HEK293T (cell line): Measurements from ENCODE around the gene PRKCA.

Experiments used
- CTCF ChIA-PET: fragments of 350-600 bp; formaldehyde crosslinking; extraction: SDS; loops from one replicate; lab custom pipeline; 2021; ENCODE audit warnings: antibody characterized with exemption, inconsistent platforms; lab: Yijun Ruan, JAX
- POLR2A ChIA-PET: fragments of 350-600 bp; formaldehyde crosslinking; extraction: SDS; loops from one replicate; lab custom pipeline; 2020; ENCODE audit warnings: antibody characterized with exemption, inconsistent platforms; lab: Yijun Ruan, JAX
- DNase-seq: peaks from one replicate; pipeline ENCODE4 v3.0.0; 2012; ENCODE audit warnings: mixed read lengths; ENCODE audit errors: extremely low spot score
- ARNT ChIP-seq: fragments of 450-650 bp; IDR thresholded peaks from 2 replicates; pipeline ENCODE4 v1.6.1; 2017; ENCODE audit warnings: mild to moderate bottlenecking
- BHLHE40 ChIP-seq: fragments of 450-650 bp; IDR thresholded peaks from 2 replicates; pipeline ENCODE4 v1.6.1; 2016; ENCODE audit warnings: mild to moderate bottlenecking, moderate library complexity, borderline replicate concordance
- CTBP1 ChIP-seq: fragments of 450-650 bp; IDR thresholded peaks from 2 replicates; pipeline ENCODE4 v1.6.1; 2016; ENCODE audit warnings: borderline replicate concordance
- ELF4 ChIP-seq: fragments of 450-650 bp; IDR thresholded peaks from 2 replicates; pipeline ENCODE4 v1.6.1; 2017; ENCODE audit warnings: antibody characterized with exemption
- FOXA1 ChIP-seq: fragments of 450-650 bp; IDR thresholded peaks from 2 replicates; pipeline ENCODE4 v1.6.1; 2016; ENCODE audit warnings: mild to moderate bottlenecking
- FOXK2 ChIP-seq: fragments of 450-650 bp; IDR thresholded peaks from 2 replicates; pipeline ENCODE4 v1.6.1; 2016; ENCODE audit warnings: mild to moderate bottlenecking
- FOXM1 ChIP-seq: fragments of 450-650 bp; IDR thresholded peaks from 2 replicates; pipeline ENCODE4 v1.6.1; 2017; ENCODE audit warnings: mild to moderate bottlenecking, borderline replicate concordance
- HDGF ChIP-seq: fragments of 450-650 bp; IDR thresholded peaks from 2 replicates; pipeline ENCODE4 v1.6.1; 2017; ENCODE audit warnings: antibody characterized with exemption, borderline replicate concordance
- L3MBTL2 ChIP-seq: fragments of 450-650 bp; conservative IDR thresholded peaks from 2 replicates; pipeline ENCODE4 v1.6.1; 2016; ENCODE audit warnings: mild to moderate bottlenecking
- LEF1 ChIP-seq: fragments of 450-650 bp; IDR thresholded peaks from 2 replicates; pipeline ENCODE4 v1.6.1; 2017; ENCODE audit warnings: mild to moderate bottlenecking, borderline replicate concordance
- NFRKB ChIP-seq: fragments of 450-650 bp; IDR thresholded peaks from 2 replicates; pipeline ENCODE4 v1.6.1; 2016; ENCODE audit warnings: mild to moderate bottlenecking, moderate library complexity
- SP1 ChIP-seq: fragments of 450-650 bp; IDR thresholded peaks from 2 replicates; pipeline ENCODE4 v1.6.1; 2017
- SUZ12 ChIP-seq: fragments of 450-650 bp; IDR thresholded peaks from 2 replicates; pipeline ENCODE4 v1.6.1; 2016; ENCODE audit warnings: mild to moderate bottlenecking
- TARDBP ChIP-seq: fragments of 450-650 bp; IDR thresholded peaks from 2 replicates; pipeline ENCODE4 v1.6.1; 2016
- ZNF384 ChIP-seq: fragments of 450-650 bp; IDR thresholded peaks from 2 replicates; pipeline ENCODE4 v1.6.1; 2016
- TF ChIP-seq, protein P1 (sequence below): fragments of 450-650 bp; IDR thresholded peaks from 2 replicates; pipeline ENCODE4 v1.6.1; 2016

Gene PRKCA

DNA sequence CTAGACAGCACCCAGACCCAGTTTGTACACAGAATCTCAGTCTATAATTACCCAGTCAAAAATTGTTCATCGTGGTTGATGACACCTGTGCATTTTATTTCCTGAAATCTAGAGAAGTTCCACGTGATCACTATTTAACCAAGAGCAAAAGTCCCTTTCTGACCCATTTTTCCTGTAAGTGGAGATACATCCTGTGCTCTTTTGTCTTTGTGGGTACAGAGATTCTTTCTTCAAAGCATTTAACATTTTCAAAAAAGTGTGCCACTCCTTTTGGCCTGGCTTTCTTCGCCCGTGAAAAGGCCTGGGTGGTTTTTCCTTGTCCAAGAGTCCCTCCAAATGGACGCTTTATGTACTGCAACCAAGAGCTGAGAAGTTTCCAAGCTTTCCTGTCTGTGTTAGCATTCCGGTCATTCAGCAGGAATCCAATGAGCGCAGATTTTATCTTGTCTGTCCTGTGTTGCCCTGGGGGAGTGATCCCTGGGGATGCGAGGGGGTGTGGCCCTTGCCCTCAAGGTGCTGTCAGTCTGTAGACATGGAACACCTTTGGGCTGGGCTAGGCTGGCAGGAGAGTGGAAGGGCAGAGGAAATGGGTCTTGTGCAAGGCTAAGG is 371.4 kb downstream of the PRKCA start:
- TF ChIP-seq TARDBP: no peak
- no peak for TF ChIP-seq BHLHE40
- TF ChIP-seq, protein P1, sequence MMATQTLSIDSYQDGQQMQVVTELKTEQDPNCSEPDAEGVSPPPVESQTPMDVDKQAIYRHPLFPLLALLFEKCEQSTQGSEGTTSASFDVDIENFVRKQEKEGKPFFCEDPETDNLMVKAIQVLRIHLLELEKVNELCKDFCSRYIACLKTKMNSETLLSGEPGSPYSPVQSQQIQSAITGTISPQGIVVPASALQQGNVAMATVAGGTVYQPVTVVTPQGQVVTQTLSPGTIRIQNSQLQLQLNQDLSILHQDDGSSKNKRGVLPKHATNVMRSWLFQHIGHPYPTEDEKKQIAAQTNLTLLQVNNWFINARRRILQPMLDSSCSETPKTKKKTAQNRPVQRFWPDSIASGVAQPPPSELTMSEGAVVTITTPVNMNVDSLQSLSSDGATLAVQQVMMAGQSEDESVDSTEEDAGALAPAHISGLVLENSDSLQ: no peak
- no peak for TF ChIP-seq ARNT
- no peak for TF ChIP-seq SUZ12
- ChIA-PET CTCF (interaction anchor here (0.6 to 2.2 kb wide), 4 partner anchors 12 to 474 kb away, joined by 3 to 5 read pairs (median 4); no protein-coding TSS in a partner anchor), POLR2A (no interaction called here)
- DNase-seq: peak; percentile 67

DNA sequence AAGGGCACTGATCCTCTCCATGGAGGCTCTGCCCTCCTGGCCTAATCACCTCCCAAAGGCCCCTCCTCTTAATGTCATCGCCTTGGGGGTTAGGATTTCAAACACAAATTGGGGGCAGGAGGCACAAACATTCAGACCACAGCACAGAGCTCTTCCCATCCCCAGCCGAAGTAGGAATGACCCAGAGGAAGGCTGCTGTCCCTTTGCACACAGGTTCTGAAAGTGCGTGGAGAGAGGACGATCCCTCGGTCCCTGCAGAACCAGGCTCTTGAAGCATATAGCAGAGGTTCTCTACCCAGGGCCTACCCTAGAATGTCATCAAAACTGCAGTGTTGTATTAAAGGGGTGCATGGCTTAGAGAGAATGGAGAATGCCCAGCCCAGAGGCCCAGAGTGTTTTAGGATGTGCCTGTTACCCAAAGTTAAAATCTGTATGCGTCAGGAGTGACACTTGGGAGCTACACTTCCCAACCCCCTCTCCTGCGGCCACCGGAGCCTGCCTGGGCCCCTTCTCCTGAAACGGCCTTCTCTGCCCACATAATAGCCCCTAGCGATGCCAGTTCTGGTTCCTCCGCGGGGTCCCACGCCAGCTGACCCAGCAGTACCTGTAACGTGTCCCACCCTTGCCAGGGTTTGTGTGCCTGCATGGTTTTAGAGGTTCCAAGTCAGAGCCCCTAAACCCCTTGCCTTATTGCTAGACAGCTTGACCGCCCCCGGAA is 373.0 kb downstream of the PRKCA start:
- ChIA-PET CTCF (interaction anchor here (0.5 to 2.2 kb wide), 3 partner anchors 30 to 1349 kb away, joined by 4 to 5 read pairs (median 4); no protein-coding TSS in a partner anchor), POLR2A (no interaction called here)
- TF ChIP-seq HDGF: no peak
- no peak for TF ChIP-seq ARNT
- TF ChIP-seq ELF4: no peak
- TF ChIP-seq CTBP1: no peak
- no peak for TF ChIP-seq L3MBTL2
- TF ChIP-seq FOXK2: no peak
- no peak for TF ChIP-seq LEF1
- TF ChIP-seq, protein P1: no peak
- TF ChIP-seq TARDBP: no peak
- no peak for TF ChIP-seq SP1
- TF ChIP-seq SUZ12: no peak
- TF ChIP-seq NFRKB: no peak
- no peak for DNase-seq

DNA sequence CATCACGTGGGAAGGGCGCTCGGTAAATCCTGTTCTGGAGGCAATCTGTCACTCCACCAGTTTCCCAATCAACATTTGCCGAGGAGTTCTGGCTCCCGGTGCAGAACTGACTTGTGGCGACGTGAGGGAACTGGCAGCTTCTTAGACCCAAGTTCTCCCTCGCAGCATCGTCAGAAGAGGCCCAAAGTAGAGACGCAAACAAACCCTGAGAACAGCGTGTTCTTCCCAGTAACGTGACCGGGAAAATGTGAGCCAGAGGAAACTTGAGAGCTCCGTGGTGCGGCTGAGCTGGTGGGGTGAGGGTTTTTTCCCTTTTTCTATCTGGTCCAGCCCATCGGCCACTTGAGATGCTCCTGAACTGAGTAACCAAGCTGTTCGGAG is 373.6 kb downstream of the PRKCA start:
- POLR2A ChIA-PET: no interaction called here
- CTCF ChIA-PET: interaction anchor here (1.2 kb wide), 1 partner anchor 30 kb away, joined by 4 read pairs; no protein-coding TSS in a partner anchor

DNA sequence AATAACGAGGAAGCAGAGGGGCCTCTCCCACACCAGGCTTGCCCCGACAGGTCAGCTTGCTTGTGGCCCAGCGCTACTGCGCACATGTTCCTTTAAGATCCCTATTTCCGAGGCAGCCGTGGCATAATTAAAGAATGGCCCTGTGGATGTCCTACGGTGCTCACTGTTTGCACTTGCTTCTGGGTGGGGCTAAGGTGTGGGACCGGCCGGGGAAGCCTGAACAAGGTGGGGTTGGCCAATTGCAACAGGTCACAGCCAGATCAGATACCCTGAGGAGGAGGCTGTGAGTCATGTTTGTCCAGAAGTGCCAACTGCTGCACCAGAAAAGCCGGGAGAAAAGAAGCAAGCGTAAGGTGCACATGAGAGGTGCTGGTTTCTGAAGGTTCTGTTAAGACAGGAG is 374.0 kb downstream of the PRKCA start:
- TF ChIP-seq TARDBP (no peak), ZNF384 (no peak), FOXK2 (no peak)
- ChIA-PET POLR2A (no interaction called here), CTCF (interaction anchor here (1.2 kb wide), 1 partner anchor 29 kb away, joined by 4 read pairs; no protein-coding TSS in a partner anchor)
- DNase-seq: no peak

More for the DNA sequence above, 373.6 kb downstream of the PRKCA start:
- DNase-seq: no peak
- TF ChIP-seq HDGF: no peak
- no peak for TF ChIP-seq NFRKB
- TF ChIP-seq LEF1: no peak
- TF ChIP-seq, protein P1: no peak
- no peak for TF ChIP-seq ZNF384
- TF ChIP-seq L3MBTL2: no peak
- no peak for TF ChIP-seq ARNT
- no peak for TF ChIP-seq TARDBP
- no peak for TF ChIP-seq FOXK2
- no peak for TF ChIP-seq ELF4
- no peak for TF ChIP-seq SP1
- TF ChIP-seq CTBP1: no peak
- no peak for TF ChIP-seq BHLHE40
- no peak for TF ChIP-seq FOXA1
- no peak for TF ChIP-seq FOXM1
- TF ChIP-seq SUZ12: no peak

DNA sequence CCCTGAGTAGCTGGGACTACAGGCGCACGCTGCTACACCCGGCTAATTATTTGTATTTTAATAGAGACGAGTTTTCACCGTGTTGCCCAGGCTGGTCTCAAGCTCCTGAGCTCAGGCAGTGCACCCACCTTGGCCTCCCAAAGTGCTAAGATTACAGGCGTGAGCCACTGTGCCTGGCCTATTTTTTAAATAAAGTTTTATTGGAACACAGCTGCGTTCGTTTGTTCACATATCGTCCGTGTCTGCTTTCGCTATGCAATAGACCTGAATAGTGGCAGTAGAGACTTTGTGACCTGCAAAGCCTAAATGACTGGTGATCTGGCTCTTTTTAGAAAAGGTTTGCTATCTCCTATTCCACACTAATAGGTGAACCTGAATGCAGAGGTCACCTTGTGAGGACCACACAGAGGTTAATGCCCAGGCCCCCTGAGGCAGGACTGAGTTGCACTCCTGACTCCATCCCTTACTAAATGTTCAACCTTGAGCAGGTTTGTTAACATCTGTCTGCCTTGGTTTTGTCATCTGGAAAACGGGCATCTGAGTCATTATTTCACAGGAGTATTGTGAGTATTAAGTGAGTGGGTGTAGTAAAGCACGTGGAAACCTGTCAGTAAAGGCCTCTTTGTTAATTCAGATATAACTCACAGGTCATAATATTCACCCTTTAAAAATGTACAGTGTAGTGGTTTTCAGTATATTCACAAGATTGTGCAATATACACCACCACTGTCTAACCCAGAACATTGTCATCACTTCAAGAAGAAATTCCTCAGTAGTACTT is 375.0 kb downstream of the PRKCA start:
- ChIA-PET CTCF (no interaction called here), POLR2A (no interaction called here)
- DNase-seq: no peak
- TF ChIP-seq SUZ12 (no peak), ELF4 (no peak), ARNT (no peak), FOXK2 (no peak), FOXM1 (no peak), HDGF (no peak), NFRKB (no peak), LEF1 (no peak), L3MBTL2 (no peak)
- TF ChIP-seq, protein P1: no peak
